Endothelial cell (in vitro differentiated cells): ENCODE results near the gene MCF2. TPM values are rescaled to one million over a fixed set of nuclear protein-coding genes. Genes with fewer than 3 reads are reported as not detected.

Experiments
- DNase-seq: peaks from one replicate; pipeline ENCODE4 v3.0.0; 2021; ENCODE audit warnings: low spot score
- H3K27ac Mint-ChIP-seq: one replicate; pipeline ENCODE4 v1.8.0; 2021; ENCODE audit warnings: mixed read lengths, inconsistent platforms; ENCODE audit not compliant: unreplicated experiment
- H3K27me3 Mint-ChIP-seq: one replicate; pipeline ENCODE4 v1.8.0; 2021; ENCODE audit warnings: mild to moderate bottlenecking, moderate library complexity, mixed read lengths, inconsistent platforms; ENCODE audit not compliant: unreplicated experiment
- H3K36me3 Mint-ChIP-seq: one replicate; pipeline ENCODE4 v1.8.0; 2021; ENCODE audit warnings: mild to moderate bottlenecking, low read depth, mixed read lengths, inconsistent platforms; ENCODE audit not compliant: unreplicated experiment
- H3K4me1 Mint-ChIP-seq: one replicate; pipeline ENCODE4 v1.8.0; 2021; ENCODE audit warnings: mild to moderate bottlenecking, mixed read lengths, inconsistent platforms; ENCODE audit not compliant: unreplicated experiment
- H3K4me3 Mint-ChIP-seq: one replicate; pipeline ENCODE4 v1.8.0; 2021; ENCODE audit warnings: mild to moderate bottlenecking, mixed read lengths, inconsistent platforms; ENCODE audit not compliant: unreplicated experiment
- H3K9me3 Mint-ChIP-seq: one replicate; pipeline ENCODE4 v1.8.0; 2021; ENCODE audit warnings: mixed read lengths, inconsistent platforms; ENCODE audit not compliant: unreplicated experiment
- total RNA-seq: library from RNA; stranded (reverse); fragmentation: NEBNext Ultra II Directional; extraction: Animal tissue kit (Norgen Biotek cat#: 25700); gene quantifications from one replicate; pipeline ENCODE4 v1.2.1, GENCODE V29; 2021; ENCODE audit not compliant: unreplicated experiment
- TF ChIP-seq, protein P1 (sequence below): fragments of 200-600 bp; sonication (generic); IDR thresholded peaks from one replicate; pipeline ENCODE4 v1.5.0; 2021; ENCODE audit warnings: antibody characterized with exemption; ENCODE audit not compliant: unreplicated experiment

The MCF2 gene
- total RNA-seq, 1 donor from 2014 or later: 0.67 TPM

DNA sequence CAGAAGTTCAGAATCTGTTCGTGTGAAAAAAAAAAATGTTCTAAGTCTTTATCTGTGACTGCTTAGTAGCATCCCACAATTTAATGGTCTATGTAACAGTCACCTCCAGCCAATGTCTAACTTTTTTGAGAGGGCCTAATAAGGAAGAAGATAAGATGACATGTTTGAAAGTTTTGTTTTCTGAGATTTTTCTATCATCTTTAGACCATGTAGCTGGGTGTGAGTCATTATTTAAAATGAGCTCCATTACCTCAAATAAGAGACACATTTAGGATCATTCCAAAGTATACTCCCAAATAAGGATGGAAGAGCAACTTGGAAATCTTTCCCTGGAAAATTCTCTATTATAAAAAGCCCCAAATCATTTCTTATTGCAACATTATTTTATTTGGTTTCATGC, 28.2 kb upstream of the MCF2 start:
- DNase-seq: no peak
- TF ChIP-seq, protein P1, sequence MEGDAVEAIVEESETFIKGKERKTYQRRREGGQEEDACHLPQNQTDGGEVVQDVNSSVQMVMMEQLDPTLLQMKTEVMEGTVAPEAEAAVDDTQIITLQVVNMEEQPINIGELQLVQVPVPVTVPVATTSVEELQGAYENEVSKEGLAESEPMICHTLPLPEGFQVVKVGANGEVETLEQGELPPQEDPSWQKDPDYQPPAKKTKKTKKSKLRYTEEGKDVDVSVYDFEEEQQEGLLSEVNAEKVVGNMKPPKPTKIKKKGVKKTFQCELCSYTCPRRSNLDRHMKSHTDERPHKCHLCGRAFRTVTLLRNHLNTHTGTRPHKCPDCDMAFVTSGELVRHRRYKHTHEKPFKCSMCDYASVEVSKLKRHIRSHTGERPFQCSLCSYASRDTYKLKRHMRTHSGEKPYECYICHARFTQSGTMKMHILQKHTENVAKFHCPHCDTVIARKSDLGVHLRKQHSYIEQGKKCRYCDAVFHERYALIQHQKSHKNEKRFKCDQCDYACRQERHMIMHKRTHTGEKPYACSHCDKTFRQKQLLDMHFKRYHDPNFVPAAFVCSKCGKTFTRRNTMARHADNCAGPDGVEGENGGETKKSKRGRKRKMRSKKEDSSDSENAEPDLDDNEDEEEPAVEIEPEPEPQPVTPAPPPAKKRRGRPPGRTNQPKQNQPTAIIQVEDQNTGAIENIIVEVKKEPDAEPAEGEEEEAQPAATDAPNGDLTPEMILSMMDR: no peak
- H3K36me3 Mint-ChIP-seq: peaks cover 3% of the 10 kb centered on the region
- H3K27ac Mint-ChIP-seq: no peak overlapping the region
- no peaks in the 10 kb centered on the region for H3K9me3 Mint-ChIP-seq
- H3K4me1 Mint-ChIP-seq: no peaks in the 10 kb centered on the region
- H3K27me3 Mint-ChIP-seq: no peaks in the 10 kb centered on the region
- H3K4me3 Mint-ChIP-seq: no peak overlapping the region

DNA sequence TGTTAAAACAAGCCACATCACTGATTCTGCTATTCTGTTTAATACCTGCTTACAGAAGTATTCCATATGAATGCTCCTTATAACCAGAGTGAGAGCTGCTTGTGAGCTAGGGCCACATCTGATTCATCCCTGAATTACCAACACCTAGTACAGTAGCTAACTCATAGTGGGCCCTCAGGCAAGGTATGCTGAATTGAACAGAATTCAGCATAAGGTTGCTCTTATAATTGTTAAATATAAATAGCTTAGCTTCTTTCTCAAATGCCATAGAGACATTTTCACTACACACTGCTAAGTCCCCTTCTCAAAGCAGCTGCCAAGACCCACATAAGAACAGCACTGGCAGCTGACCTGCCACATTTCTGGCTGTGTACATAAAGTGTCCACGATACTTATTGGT, 27.0 kb upstream of the MCF2 start:
- Mint-ChIP-seq H3K9me3 (no peaks in the 10 kb centered on the region), H3K4me3 (no peak overlapping the region), H3K36me3 (peaks cover 3% of the 10 kb centered on the region), H3K27ac (no peak overlapping the region), H3K4me1 (no peaks in the 10 kb centered on the region), H3K27me3 (no peaks in the 10 kb centered on the region)
- no peak for DNase-seq
- TF ChIP-seq, protein P1: no peak

DNA sequence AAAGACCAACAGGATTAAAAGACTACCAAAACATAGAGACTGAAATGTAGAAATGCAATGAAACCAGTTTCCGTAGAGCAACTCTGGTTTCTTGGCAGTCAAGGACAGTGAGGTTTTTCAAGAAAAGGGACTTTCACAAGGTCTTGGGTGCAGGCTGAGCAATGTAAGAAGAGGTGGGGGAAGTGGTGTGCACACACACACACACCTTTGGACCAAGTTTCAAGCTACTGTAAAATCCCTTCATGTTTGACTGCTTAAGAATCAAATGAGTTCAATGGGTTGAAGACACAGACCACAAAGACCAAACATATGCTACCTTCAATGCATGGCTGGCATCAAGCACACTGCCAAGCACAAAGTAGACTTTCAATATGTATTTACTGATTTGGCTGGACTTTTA, 17.8 kb upstream of the MCF2 start:
- Mint-ChIP-seq H3K27ac (no peak overlapping the region), H3K4me3 (no peak overlapping the region), H3K27me3 (no peaks in the 10 kb centered on the region), H3K36me3 (no peaks in the 10 kb centered on the region), H3K9me3 (no peaks in the 10 kb centered on the region), H3K4me1 (peaks cover 3% of the 10 kb centered on the region)
- no peak for DNase-seq
- TF ChIP-seq, protein P1: no peak

DNA sequence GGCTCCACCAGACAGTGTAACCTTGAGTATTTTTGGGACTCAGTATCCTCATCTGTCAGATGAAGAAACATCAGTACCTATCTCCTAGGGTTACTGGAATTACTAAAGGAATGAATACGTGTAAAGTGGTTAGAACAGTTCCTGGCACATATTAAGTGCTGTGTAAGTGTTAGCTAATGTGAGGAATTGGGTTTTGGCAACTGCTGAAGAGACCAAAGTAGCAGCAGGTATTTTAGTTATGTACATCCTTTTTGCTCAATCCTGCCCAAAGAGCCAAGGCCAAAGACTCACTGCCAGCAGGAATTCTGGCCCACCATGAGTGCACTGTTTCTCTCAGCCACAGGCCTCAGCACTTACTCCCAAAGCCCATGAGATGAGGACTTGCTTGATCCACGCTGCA, 16.7 kb upstream of the MCF2 start:
- H3K36me3 Mint-ChIP-seq: no peaks in the 10 kb centered on the region
- peaks cover 9% of the 10 kb centered on the region for H3K4me1 Mint-ChIP-seq
- H3K4me3 Mint-ChIP-seq: no peak overlapping the region
- TF ChIP-seq, protein P1: no peak
- no peaks in the 10 kb centered on the region for H3K9me3 Mint-ChIP-seq
- no peak for DNase-seq
- peaks cover 2% of the 10 kb centered on the region for H3K27me3 Mint-ChIP-seq
- H3K27ac Mint-ChIP-seq: no peak overlapping the region

DNA sequence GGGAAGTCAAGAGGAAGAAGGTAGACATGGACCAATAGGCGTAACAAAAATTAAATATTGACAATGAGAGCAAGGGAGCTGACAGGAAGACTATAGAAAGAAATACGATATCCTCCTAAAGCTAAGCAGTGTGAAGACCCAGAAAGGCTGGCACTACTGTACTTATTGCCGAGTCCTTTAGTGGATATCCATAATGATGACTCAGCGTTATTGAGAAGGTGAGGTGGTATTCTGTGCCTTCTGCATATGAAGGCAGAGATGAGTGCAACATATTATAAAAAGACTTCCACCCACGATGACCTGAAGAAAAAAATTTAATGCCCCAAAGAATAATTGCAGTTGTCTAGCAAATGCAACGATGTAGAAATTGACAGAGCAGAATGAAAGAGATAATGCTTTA, 13.0 kb upstream of the MCF2 start:
- H3K9me3 Mint-ChIP-seq: no peaks in the 10 kb centered on the region
- peaks cover 4% of the 10 kb centered on the region for H3K27me3 Mint-ChIP-seq
- TF ChIP-seq, protein P1: no peak
- H3K27ac Mint-ChIP-seq: no peak overlapping the region
- no peaks in the 10 kb centered on the region for H3K36me3 Mint-ChIP-seq
- DNase-seq: no peak
- no peak overlapping the region for H3K4me3 Mint-ChIP-seq
- H3K4me1 Mint-ChIP-seq: peaks cover 6% of the 10 kb centered on the region
